GM18520 (cell line): ENCODE results near the gene PHF2.

ENCODE experiments used
- ATAC-seq: cut with Tn5 transposase; IDR thresholded peaks from one replicate; pipeline ENCODE4 v1.9.1; 2021; ENCODE audit not compliant: unreplicated experiment

PHF2 gene

GRCh38 chr9:93676310-93677047 is 100.1 kb downstream of the PHF2 start:
- no peak for ATAC-seq

GRCh38 chr9:93677048-93677571 is 100.7 kb downstream of the PHF2 start:
- no peak for ATAC-seq

DNA sequence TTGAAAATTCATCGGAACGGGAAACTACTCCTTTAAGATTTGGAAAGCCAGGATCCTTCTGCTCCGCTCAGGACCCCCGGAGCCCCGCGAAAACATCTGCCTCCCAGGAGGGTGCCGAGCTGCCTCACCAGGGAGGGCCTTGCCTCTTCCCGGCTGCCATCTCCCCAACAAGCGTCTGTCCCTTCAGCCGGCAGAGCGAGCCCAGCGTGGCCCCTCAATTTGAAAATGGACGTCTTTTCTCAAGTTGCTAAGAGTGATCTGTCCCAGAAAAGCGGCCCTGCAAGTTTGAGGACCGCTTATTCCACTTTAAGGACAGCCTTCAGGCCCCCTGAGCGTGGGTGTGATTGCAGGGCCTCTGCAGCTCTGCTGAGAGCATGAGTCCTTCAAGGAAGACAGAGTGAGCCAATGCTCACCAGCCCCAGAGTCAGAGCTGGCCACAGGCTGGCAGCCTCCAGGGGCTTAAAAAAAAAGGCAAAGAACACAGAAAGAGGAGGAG is 101.3 kb downstream of the PHF2 start:
- no peak for ATAC-seq

DNA sequence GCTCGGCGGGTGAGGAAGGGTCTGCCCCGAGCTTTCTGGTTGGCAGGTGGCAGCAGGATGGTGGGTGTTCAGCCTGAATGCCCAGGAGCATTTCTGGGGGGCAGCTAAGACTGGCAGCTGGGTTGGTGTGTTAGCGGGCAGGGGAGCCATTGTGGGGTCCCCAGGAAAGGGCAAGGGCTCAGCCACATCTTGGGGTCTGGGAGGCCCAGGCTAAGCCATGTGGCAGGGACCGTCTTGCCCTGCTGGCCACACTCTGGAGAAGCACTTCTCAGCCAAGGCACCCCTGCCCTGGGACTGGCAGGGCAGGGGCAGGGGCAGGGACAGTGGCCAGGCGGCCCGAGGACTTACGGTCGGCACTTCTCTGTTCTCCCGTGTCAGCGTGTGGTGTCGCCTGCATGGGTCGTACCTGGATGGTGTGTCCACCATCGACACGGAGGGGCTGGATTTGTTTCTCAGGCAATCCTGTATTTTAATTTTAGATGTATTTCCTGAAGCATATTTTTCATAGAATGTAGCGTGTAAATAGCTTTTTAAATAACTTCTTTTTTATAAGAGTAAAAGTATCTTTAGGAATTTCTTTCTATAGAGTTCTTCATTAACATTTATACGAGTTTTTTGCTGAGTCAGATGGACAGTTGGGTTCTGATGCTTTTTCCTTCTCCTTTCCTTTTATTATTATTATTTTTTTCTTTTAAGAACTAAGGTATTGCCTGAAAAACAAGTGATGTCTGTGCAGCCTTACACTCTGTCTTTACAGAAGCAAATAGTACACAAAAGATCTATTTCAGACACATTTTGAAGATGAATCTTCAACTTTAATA is 102.0 kb downstream of the PHF2 start:
- no peak for ATAC-seq

DNA sequence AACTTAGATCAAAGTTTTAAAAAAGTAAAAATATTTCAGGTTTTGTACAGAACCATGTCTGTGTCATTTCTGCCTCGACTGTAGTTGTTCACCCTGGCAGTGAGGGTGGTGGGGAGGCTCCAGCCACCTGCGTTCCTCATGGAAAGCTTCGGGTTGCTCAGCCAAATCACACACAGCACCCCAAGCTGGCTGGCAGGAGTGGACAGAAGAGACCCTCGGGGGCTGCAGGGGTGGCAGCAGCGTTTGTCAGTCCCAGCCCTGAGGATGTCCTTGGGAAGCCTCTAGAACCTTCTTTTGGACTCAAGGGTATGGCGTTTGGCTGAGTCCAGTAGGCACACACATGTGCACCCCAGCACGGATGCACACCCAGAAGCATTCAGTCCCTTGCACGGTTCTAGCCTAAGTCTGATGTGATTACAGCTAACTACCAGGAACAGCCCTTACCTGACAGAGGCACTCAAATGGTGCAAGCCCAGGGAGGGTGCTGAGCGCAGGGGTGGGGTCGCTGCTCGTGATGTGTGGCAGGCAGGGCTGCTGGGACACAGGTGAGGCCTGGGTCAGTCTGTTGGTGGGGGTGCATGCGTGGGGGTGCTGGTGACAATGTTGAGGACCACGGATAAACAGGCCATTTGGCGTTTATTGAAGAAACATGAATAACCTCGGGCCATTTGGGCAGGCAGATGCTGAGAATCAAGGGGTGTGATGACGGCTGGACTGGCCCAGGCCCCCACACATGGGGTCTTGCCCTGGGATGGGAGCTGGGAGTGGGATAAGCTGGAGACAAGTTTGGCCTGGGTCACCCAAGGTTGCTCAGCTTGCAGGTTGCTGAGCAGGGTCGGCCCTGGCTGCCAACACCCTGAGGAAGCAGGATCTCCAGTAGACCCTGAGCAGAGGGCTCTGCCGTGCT is 103.4 kb downstream of the PHF2 start:
- ATAC-seq, result no peak

DNA sequence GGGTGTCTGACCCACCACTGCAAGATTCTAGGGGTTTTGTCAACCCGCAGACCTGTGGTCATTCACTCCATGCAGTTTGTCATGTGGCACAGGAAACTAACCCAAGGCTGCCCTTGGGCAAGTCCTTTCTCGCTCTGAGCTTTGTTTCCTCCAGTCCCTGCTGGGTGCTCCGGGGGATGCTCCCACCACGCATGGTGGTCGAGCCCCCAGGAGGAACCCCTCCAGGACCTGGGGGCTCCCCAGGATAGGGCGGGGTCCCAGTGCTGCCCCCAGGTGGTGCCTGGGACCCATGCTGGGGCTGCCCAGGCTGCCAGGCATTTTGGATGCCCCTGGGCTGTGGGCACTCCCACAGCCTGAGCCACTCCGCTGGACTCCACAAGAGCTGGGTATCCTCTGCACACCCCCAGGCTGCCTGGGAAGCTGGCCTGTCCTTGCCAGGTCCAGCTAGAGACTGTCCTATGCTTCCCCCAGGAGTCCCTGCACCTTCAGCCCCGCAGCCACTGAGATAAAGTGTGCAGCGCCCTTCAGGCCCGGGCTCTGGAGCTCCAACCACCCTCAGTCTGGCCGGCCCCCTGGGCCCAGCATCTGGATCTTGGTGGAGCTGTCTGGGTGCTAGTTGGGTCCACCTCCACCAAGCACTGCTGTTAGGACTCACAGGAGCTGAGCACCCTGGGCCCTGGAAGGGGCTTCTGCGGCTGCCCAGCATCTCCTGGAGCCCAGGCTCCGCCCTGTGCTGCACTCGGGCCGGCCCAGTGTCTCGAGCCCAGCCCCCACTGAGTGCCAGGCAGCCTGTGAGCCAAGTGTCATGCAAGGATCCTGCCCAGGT is 104.3 kb downstream of the PHF2 start:
- no peak for ATAC-seq

- no peak for ATAC-seq
These were observed 105.1 kb downstream of the PHF2 start for GRCh38 chr9:93681269-93682154.

GRCh38 chr9:93682155-93682968 is 106.0 kb downstream of the PHF2 start:
- ATAC-seq, result no peak

GRCh38 chr9:93683331-93684134 is 107.1 kb downstream of the PHF2 start:
- no peak for ATAC-seq

GRCh38 chr9:93684161-93684765 is 107.9 kb downstream of the PHF2 start:
- no peak for ATAC-seq

DNA sequence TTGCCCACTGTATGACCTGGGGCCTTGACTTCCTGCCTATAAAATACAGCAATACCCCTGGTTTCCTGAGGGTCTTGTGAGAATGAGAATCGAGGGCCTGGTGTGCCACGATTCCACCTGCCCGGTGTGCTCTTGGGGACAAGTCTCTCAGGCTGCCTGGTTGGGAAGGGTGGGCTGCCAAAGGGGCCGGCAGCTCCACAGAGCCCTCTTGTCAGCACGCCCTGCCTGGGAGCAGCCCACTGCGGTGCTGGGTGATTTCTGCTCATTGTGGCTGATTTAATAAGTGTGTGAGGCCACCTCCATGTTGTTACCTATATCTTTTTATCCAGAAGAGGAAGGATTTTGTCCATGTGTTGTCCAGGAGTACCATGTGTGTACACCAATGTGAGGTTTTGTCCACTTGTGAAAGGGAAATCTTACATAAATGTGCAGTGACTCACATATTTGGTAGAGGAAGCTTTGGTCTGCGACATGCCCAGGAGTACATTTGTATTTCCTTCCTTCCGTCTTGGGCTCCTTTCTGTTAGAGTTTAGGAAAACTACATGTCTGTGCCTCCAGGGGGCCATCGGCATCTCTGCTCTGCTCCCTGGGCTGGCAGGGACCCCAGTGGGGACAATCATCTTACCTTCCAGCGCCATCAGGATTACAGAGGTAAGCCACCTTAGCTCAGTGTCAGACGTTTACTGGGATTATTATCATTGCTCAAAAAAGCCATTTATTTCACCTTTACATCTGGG is 108.6 kb downstream of the PHF2 start:
- no peak for ATAC-seq

GRCh38 chr9:93686127-93686879 is 109.9 kb downstream of the PHF2 start:
- ATAC-seq, result no peak

DNA sequence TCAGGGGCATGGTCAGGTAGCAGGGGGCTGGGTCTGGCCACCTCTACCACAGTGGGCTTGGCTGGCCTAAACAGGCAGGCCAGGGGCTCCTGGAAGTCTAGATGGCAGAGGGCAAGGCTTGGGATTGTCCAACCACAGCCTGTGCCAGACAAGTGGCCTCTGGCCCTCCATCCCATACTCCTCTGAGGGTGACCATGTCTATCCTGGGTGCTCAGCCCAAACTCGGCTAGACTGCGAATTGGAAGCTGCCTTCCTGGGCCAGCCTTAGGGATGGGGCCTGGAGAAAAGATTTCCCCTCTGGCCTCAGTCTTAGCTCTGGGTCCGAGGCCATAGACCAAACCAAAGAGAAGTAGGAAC is 110.5 kb downstream of the PHF2 start:
- no peak for ATAC-seq

DNA sequence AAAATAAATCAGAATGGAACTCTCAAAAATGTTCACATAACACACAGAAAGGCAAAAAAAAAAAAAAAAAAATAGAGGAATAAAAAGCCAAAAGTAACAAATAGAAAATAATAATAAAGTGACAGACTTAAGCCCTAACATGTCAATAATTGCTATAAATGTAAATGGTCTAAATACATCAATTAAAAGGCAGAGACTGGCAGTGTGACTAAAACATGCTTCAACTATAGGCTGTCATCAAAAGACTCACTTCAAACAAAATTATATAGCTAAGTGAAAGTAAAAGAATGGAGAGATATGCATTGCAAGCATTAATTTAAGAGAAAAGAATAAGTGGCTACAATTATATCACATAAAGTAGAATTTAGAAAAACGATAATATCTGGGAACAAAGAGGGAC is 114.2 kb downstream of the PHF2 start:
- ATAC-seq, result no peak

- ATAC-seq, result no peak
These were observed 116.7 kb downstream of the PHF2 start for GRCh38 chr9:93693129-93693528.
